WTC11 (cell line): ENCODE measurements around the gene SLC25A27. TPM values are rescaled to one million over a fixed set of nuclear protein-coding genes. Genes with fewer than 3 reads are reported as not detected.

Experiments used
- ATAC-seq: fragments of 200-7000 bp; cut with Tn5 transposase; 2 replicates; pipeline ENCODE4 v1.10.0; 2021; ENCODE audit warnings: mild to moderate bottlenecking, moderate library complexity
- CTCF ChIA-PET: fragments of 300-600 bp; sonication (Branson Sonifier 250); formaldehyde crosslinking; loops from one replicate; lab custom pipeline; 2021; ENCODE audit warnings: antibody characterized with exemption; lab: Charles Lee
- POLR2A ChIA-PET: fragments of 350-600 bp; sonication (Branson Sonifier 250); formaldehyde crosslinking; loops from one replicate; lab custom pipeline; 2021; ENCODE audit warnings: antibody characterized with exemption; lab: Charles Lee
- DNase-seq: peaks from one replicate; pipeline ENCODE4 v3.0.0; 2021; ENCODE audit warnings: low spot score
- H3K27ac Mint-ChIP-seq: 2 replicates; pipeline ENCODE4 v1.8.0; 2021; ENCODE audit warnings: mixed read lengths
- H3K27me3 Mint-ChIP-seq: 2 replicates; pipeline ENCODE4 v1.8.0; 2021; ENCODE audit warnings: low read depth, mild to moderate bottlenecking, moderate library complexity, mixed read lengths
- H3K36me3 Mint-ChIP-seq: 2 replicates; pipeline ENCODE4 v1.8.0; 2021; ENCODE audit warnings: mixed read lengths
- H3K4me1 Mint-ChIP-seq: 2 replicates; pipeline ENCODE4 v1.8.0; 2022; ENCODE audit warnings: mixed read lengths
- H3K4me3 Mint-ChIP-seq: 2 replicates; pipeline ENCODE4 v1.8.0; 2021; ENCODE audit warnings: mild to moderate bottlenecking, moderate library complexity, mixed read lengths
- H3K9me3 Mint-ChIP-seq: 2 replicates; pipeline ENCODE4 v1.8.0; 2021; ENCODE audit warnings: mixed read lengths
- ATF6 ChIP-seq: sonication (generic); formaldehyde crosslinking; IDR thresholded peaks from 2 replicates; pipeline ENCODE4 v1.8.1; 2023; ENCODE audit warnings: mild to moderate bottlenecking, missing genetic modification reagents
- E2F1 ChIP-seq: sonication (generic); formaldehyde crosslinking; IDR thresholded peaks from 2 replicates; pipeline ENCODE4 v1.8.0; 2022; ENCODE audit warnings: mild to moderate bottlenecking, missing genetic modification reagents
- FOXP1 ChIP-seq: sonication (generic); formaldehyde crosslinking; IDR thresholded peaks from 2 replicates; pipeline ENCODE4 v1.8.0; 2022; ENCODE audit warnings: missing genetic modification reagents, mild to moderate bottlenecking, moderate library complexity, borderline replicate concordance
- FOXP4 ChIP-seq: sonication (generic); formaldehyde crosslinking; IDR thresholded peaks from 2 replicates; pipeline ENCODE4 v1.8.0; 2022; ENCODE audit warnings: mild to moderate bottlenecking, missing genetic modification reagents
- GTF2I ChIP-seq: fragments of 250-450 bp; sonication (Bioruptor Pico); conservative IDR thresholded peaks from 2 replicates; pipeline ENCODE4 v1.4.0; 2021; ENCODE audit warnings: mild to moderate bottlenecking
- HMGA2 ChIP-seq: fragments of 250-450 bp; sonication (Bioruptor Pico); IDR thresholded peaks from 2 replicates; pipeline ENCODE4 v1.4.0; 2021; ENCODE audit warnings: mild to moderate bottlenecking, moderate library complexity
- MXD4 ChIP-seq: fragments of 250-450 bp; sonication (Bioruptor Pico); IDR thresholded peaks from 2 replicates; pipeline ENCODE4 v1.8.0; 2021; ENCODE audit warnings: mild to moderate bottlenecking, moderate library complexity, borderline replicate concordance
- NFE2L1 ChIP-seq: sonication (generic); formaldehyde crosslinking; IDR thresholded peaks from 2 replicates; pipeline ENCODE4 v1.8.1; 2023; ENCODE audit warnings: missing genetic modification reagents
- RORB ChIP-seq: fragments of 250-450 bp; sonication (Bioruptor Pico); IDR thresholded peaks from 2 replicates; pipeline ENCODE4 v1.9.0; 2021; ENCODE audit warnings: mild to moderate bottlenecking
- SOX15 ChIP-seq: fragments of 250-450 bp; sonication (Bioruptor Pico); IDR thresholded peaks from 2 replicates; pipeline ENCODE4 v1.9.0; 2021; ENCODE audit warnings: mild to moderate bottlenecking
- TCF7 ChIP-seq: sonication (generic); formaldehyde crosslinking; IDR thresholded peaks from 2 replicates; pipeline ENCODE4 v1.8.0; 2022; ENCODE audit warnings: mild to moderate bottlenecking, low read depth, missing genetic modification reagents, moderate library complexity
- TEAD1 ChIP-seq: sonication (generic); formaldehyde crosslinking; IDR thresholded peaks from 2 replicates; pipeline ENCODE4 v1.8.0; 2022; ENCODE audit warnings: mild to moderate bottlenecking, missing genetic modification reagents
- TP53 ChIP-seq: sonication (generic); formaldehyde crosslinking; IDR thresholded peaks from 2 replicates; pipeline ENCODE4 v1.8.1; 2023; ENCODE audit warnings: mild to moderate bottlenecking, missing genetic modification reagents
- USF1 ChIP-seq: sonication (generic); formaldehyde crosslinking; IDR thresholded peaks from 2 replicates; pipeline ENCODE4 v1.8.0; 2022; ENCODE audit warnings: mild to moderate bottlenecking, missing genetic modification reagents
- ZNF425 ChIP-seq: fragments of 250-450 bp; sonication (Bioruptor Pico); conservative IDR thresholded peaks from 2 replicates; pipeline ENCODE4 v1.9.0; 2021; ENCODE audit warnings: mild to moderate bottlenecking
- ZNF532 ChIP-seq: fragments of 250-450 bp; sonication (Bioruptor Pico); IDR thresholded peaks from 2 replicates; pipeline ENCODE4 v1.9.0; 2021; ENCODE audit warnings: mild to moderate bottlenecking, borderline replicate concordance
- ZNF671 ChIP-seq: fragments of 250-450 bp; sonication (Bioruptor Pico); IDR thresholded peaks from 2 replicates; pipeline ENCODE4 v1.8.0; 2021; ENCODE audit warnings: mild to moderate bottlenecking
- total RNA-seq: library from RNA; stranded (reverse); gene quantifications from 3 replicates; pipeline ENCODE4 v1.2.3, GENCODE V29; 2021
- TF ChIP-seq, protein P1 (sequence below): sonication (generic); formaldehyde crosslinking; IDR thresholded peaks from 2 replicates; pipeline ENCODE4 v1.8.1; 2022; ENCODE audit warnings: low read depth, missing genetic modification reagents, borderline replicate concordance

Gene SLC25A27
- total RNA-seq, 1 experiment from 2014 or later: 10.9 TPM

- no peak for TF ChIP-seq ZNF532
- no peak for TF ChIP-seq FOXP1 (CRISPR knock-in tag)
- TF ChIP-seq MXD4 (CRISPR knock-in tag): no peak
- TF ChIP-seq E2F1 (CRISPR knock-in tag): no peak
- TF ChIP-seq TEAD1: no peak
- no peak for TF ChIP-seq HMGA2
- TF ChIP-seq, protein P1, sequence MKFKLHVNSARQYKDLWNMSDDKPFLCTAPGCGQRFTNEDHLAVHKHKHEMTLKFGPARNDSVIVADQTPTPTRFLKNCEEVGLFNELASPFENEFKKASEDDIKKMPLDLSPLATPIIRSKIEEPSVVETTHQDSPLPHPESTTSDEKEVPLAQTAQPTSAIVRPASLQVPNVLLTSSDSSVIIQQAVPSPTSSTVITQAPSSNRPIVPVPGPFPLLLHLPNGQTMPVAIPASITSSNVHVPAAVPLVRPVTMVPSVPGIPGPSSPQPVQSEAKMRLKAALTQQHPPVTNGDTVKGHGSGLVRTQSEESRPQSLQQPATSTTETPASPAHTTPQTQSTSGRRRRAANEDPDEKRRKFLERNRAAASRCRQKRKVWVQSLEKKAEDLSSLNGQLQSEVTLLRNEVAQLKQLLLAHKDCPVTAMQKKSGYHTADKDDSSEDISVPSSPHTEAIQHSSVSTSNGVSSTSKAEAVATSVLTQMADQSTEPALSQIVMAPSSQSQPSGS (CRISPR knock-in tag): no peak
Observed at GRCh38 chr6:46637145-46637544, 15.6 kb upstream of the SLC25A27 start (continued).

GRCh38 chr6:46637933-46638332 is 14.8 kb upstream of the SLC25A27 start:
- Mint-ChIP-seq H3K4me1 (peaks cover 15% of the 10 kb centered on the region), H3K27ac (no peak overlapping the region), H3K9me3 (no peaks in the 10 kb centered on the region), H3K4me3 (no peak overlapping the region), H3K36me3 (no peaks in the 10 kb centered on the region; the same call in 1 of the 2 replicates), H3K27me3 (no peaks in the 10 kb centered on the region)
- ChIA-PET POLR2A (no interaction called here), CTCF (interaction anchor here (1.4 kb wide), 1 partner anchor 18 kb away, joined by 4 read pairs; no protein-coding TSS in a partner anchor)
- ATAC-seq (no peak), DNase-seq (no peak)
- no peak for TF ChIP-seq GTF2I (CRISPR knock-in tag)
- no peak for TF ChIP-seq ATF6 (CRISPR knock-in tag)
- TF ChIP-seq TCF7: no peak
- TF ChIP-seq NFE2L1: no peak
- no peak for TF ChIP-seq ZNF671 (CRISPR knock-in tag)
- no peak for TF ChIP-seq TP53
- no peak for TF ChIP-seq FOXP1 (CRISPR knock-in tag)
- TF ChIP-seq USF1 (CRISPR knock-in tag): no peak
- TF ChIP-seq SOX15 (CRISPR knock-in tag): no peak
- no peak for TF ChIP-seq FOXP4 (CRISPR knock-in tag)
- no peak for TF ChIP-seq RORB (CRISPR knock-in tag)
- no peak for TF ChIP-seq ZNF425
- no peak for TF ChIP-seq TEAD1
